Small intestine (tissue), 7 donors: ENCODE data around the gene NEBL. TPM values are rescaled to one million over a fixed set of nuclear protein-coding genes. Genes with fewer than 3 reads are reported as not detected.
A peak's percentile ranks its signal among the peaks of the same experiment; 100 is the strongest.

Experiments
- DNase-seq, 2 donors: peaks; one replicate each; pipeline versions ENCODE4 v3.0.0 to v3.0.0-alpha.2; 2013
- FAIRE-seq: peaks from 2 replicates; lab custom pipeline; 2012; peaks lifted over from hg19 to GRCh38; lab: Jason Lieb, UNC
- H3K27ac ChIP-seq, 3 donors: one replicate each; pipeline ENCODE4 v1.5.1; 2013; ENCODE audit warnings: low read length in 2 of 3, mild to moderate bottlenecking in 2 of 3, control low read depth in 1 of 3, inconsistent platforms in 1 of 3, low read depth in 1 of 3, moderate library complexity in 1 of 3
- H3K27me3 ChIP-seq, 3 donors: one replicate each; pipeline ENCODE4 v1.6.1; 2013; ENCODE audit warnings: low read length in 3 of 3, inconsistent platforms in 1 of 3; ENCODE audit not compliant: control insufficient read depth in 3 of 3, insufficient read depth in 3 of 3
- H3K36me3 ChIP-seq, 3 donors: one replicate each; pipeline ENCODE4 v1.6.1; 2013; ENCODE audit warnings: low read length in 3 of 3, inconsistent platforms in 1 of 3, low read depth in 1 of 3, mild to moderate bottlenecking in 1 of 3, moderate library complexity in 1 of 3; ENCODE audit not compliant: control insufficient read depth in 3 of 3, insufficient read depth in 2 of 3
- H3K4me1 ChIP-seq, 3 donors: one replicate each; pipeline ENCODE4 v1.6.1; 2013; ENCODE audit warnings: low read length in 2 of 3, inconsistent platforms in 1 of 3, low read depth in 1 of 3, mild to moderate bottlenecking in 1 of 3, moderate library complexity in 1 of 3; ENCODE audit not compliant: control insufficient read depth in 3 of 3, insufficient read depth in 2 of 3
- H3K4me3 ChIP-seq, 3 donors: one replicate each; pipeline ENCODE4 v1.5.1; 2013; ENCODE audit warnings: low read length in 3 of 3, control low read depth in 1 of 3, inconsistent platforms in 1 of 3, low read depth in 1 of 3, mild to moderate bottlenecking in 1 of 3, moderate library complexity in 1 of 3
- H3K9me3 ChIP-seq, 2 donors: one replicate each; pipeline ENCODE4 v1.6.1; 2013; ENCODE audit warnings: low read depth in 1 of 2, low read length in 1 of 2; ENCODE audit not compliant: control insufficient read depth in 2 of 2, insufficient read depth in 1 of 2
- WGBS, 3 donors: extraction: QIAGEN DNeasy Blood & Tissue Kit; methylation state at CpG; one replicate each; pipeline ENCODE4 v1.1.7; 2013; 5-methylcytosine and 5-hydroxymethylcytosine counted together
- polyA plus RNA-seq, 4 donors: library from polyadenylated mRNA; stranded (reverse) in 3 of 4; unstranded in 1 of 4; fragments of 200-250 nt in 3 of 4; fragments of 120-200 nt in 1 of 4; gene quantifications; one replicate each; pipeline versions ENCODE4 v1.2.1 to v1.2.3, GENCODE V29; 2013
- donor health status: healthy with polysubstance abuse.
- donor health status: control.
- donor health status: control.
- donor health status: Bipolar disorder and iron deficiency.
- donor health status: healthy.

NEBL gene
- polyA plus RNA-seq, 4 donors, result 1.4 to 1.8 (median 1.6) TPM

DNA sequence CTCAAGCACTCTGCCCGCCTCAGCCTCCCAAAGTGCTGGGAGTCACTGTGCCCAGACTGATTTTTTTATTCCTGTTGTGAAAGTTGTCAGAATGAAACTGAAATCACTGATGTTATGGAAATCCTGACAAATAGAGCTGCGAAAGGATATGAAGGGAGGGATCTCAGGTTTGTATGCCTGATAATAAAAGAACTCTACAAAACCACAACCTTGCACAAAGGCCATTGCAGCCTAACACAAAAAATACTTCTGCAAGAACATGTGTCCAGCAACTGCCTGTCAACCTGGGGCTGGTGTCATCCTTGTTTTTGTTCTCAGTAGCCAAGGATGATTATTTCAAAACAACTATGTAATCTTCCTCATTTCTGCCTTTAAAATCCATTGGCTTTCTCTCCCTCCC, 126.1 kb downstream of the NEBL start:
- Histone ChIP-seq H3K4me3 (no peak overlapping the region), H3K9me3 (no peaks in the 10 kb centered on the region), H3K27me3 (no peaks in the 10 kb centered on the region), H3K4me1 (no peaks in the 10 kb centered on the region), H3K36me3 (no peaks in the 10 kb centered on the region), H3K27ac (no peak overlapping the region)
- 68 to 72% (median 69%) methylated on average over 2 of the region's 2 CpGs for WGBS, 3 donors
- no peak for DNase-seq
- FAIRE-seq, result no peak

GRCh38 chr10:20769481-20769880, 127.6 kb downstream of the NEBL start:
- no peaks in the 10 kb centered on the region for H3K9me3 ChIP-seq
- 7 to 19% (median 14%) methylated on average over 3 of the region's 3 CpGs for WGBS, 3 donors
- H3K27ac ChIP-seq, result no peak overlapping the region
- H3K36me3 ChIP-seq, result no peaks in the 10 kb centered on the region
- no peak for FAIRE-seq
- H3K27me3 ChIP-seq, result no peaks in the 10 kb centered on the region
- no peak for DNase-seq
- H3K4me3 ChIP-seq, result no peak overlapping the region
- H3K4me1 ChIP-seq, result no peaks in the 10 kb centered on the region

- no peaks in the 10 kb centered on the region for H3K36me3 ChIP-seq
- H3K27ac ChIP-seq, result no peak overlapping the region
- H3K9me3 ChIP-seq, result no peaks in the 10 kb centered on the region
- H3K27me3 ChIP-seq, result no peaks in the 10 kb centered on the region
- no peaks in the 10 kb centered on the region for H3K4me1 ChIP-seq
- no peak overlapping the region for H3K4me3 ChIP-seq
- peak; percentile 5 to 17 for DNase-seq
- FAIRE-seq, result no peak
- 8 to 23% (median 14%) methylated on average over 3 of the region's 3 CpGs for WGBS, 3 donors
These were observed 128.3 kb downstream of the NEBL start for GRCh38 chr10:20768843-20769242.

DNA sequence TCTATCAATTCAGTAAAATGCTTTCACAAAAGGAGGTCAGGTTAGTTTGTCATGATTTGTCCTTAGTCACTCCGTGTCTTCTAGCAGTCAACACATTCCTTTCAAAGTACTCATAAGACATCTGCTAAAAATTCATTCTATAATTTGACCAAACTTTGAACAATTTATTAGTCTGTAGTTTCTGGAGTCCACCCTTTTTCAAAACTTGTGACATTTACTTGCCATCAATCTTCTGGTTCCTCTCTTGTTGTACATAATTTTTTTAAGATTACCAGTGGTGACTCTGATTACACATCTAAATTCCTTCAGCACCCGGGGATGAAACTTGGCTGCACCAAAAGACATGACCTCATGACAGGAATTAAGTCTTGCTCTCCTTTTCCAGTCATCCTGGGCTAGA, 130.1 kb downstream of the NEBL start:
- H3K27ac ChIP-seq, result no peak overlapping the region
- DNase-seq (no peak), FAIRE-seq (no peak)
- H3K36me3 ChIP-seq, result no peaks in the 10 kb centered on the region
- 31 to 38% (median 32%) methylated on average over 2 of the region's 2 CpGs for WGBS, 3 donors
- H3K4me1 ChIP-seq, result no peaks in the 10 kb centered on the region
- no peak overlapping the region for H3K4me3 ChIP-seq
- no peaks in the 10 kb centered on the region for H3K9me3 ChIP-seq
- H3K27me3 ChIP-seq, result no peaks in the 10 kb centered on the region

- no peaks in the 10 kb centered on the region for H3K36me3 ChIP-seq
- WGBS, 3 donors, result 57 to 88% (median 81%) methylated on average over 1 of the region's 1 CpG
- no peaks in the 10 kb centered on the region for H3K9me3 ChIP-seq
- H3K27me3 ChIP-seq, result no peaks in the 10 kb centered on the region
- H3K4me3 ChIP-seq, result no peak overlapping the region
- H3K27ac ChIP-seq, result no peak overlapping the region
- H3K4me1 ChIP-seq, result no peaks in the 10 kb centered on the region
- FAIRE-seq (no peak), DNase-seq (no peak)
These were observed 132.0 kb downstream of the NEBL start for GRCh38 chr10:20765066-20765465.

DNA sequence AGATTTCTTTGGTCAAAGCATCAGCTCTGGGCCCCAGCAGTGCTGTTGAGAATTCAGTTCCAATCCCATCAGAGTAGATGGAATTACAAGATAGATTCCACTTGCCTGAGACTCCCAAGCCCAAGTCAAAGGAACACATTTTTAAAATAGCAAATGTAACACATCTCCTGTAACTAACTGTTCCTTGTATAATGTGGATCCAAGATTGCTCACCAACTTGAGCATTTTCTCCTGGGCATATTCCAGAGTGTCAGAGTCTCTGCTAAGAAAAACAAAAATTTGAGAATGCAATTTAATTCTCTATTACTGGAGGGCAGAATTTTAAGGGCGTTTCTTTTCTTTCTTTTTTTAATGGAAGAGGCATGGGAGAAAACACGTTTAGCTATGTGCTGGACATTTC, 136.7 kb downstream of the NEBL start:
- DNase-seq, result no peak
- no peak overlapping the region for H3K27ac ChIP-seq
- WGBS, 3 donors, result 54 to 65% (median 64%) methylated on average over 2 of the region's 2 CpGs
- no peaks in the 10 kb centered on the region for H3K9me3 ChIP-seq
- H3K4me1 ChIP-seq, result no peaks in the 10 kb centered on the region
- no peak for FAIRE-seq
- no peaks in the 10 kb centered on the region for H3K36me3 ChIP-seq
- no peak overlapping the region for H3K4me3 ChIP-seq
- no peaks in the 10 kb centered on the region for H3K27me3 ChIP-seq

DNA sequence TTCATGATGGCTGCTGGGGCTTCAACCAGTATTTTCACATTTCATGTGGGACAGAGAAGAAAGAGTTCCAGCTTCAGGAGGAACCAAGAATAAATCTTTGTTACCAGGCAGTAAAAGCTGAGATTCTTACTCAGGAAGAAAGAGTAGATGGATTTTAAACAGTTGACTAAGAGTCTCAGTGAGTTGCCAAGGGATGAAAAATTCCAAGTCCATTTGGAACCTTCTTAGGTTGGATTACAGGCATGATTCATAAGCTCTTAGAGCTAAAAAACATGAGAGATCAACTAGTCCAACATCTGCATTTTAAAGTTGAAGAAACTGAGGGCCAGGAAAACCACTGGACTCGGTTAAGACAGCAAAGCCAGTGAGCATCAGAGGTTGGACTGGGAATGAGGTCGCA, 148.6 kb downstream of the NEBL start:
- Histone ChIP-seq H3K4me1 (no peaks in the 10 kb centered on the region), H3K4me3 (no peak overlapping the region), H3K36me3 (no peaks in the 10 kb centered on the region), H3K27ac (no peak overlapping the region), H3K9me3 (peaks cover 0 to 3% of the 10 kb centered on the region in 2 donors), H3K27me3 (peaks cover 0 to 6% (median 0%) of the 10 kb centered on the region in 3 donors)
- DNase-seq, result no peak
- FAIRE-seq, result no peak
- 74 to 81% (median 80%) methylated on average over 2 of the region's 2 CpGs for WGBS, 3 donors

GRCh38 chr10:20747782-20748181, 149.3 kb downstream of the NEBL start:
- FAIRE-seq (no peak), DNase-seq (no peak)
- no peak overlapping the region for H3K4me3 ChIP-seq
- peaks cover 0 to 6% (median 0%) of the 10 kb centered on the region in 3 donors for H3K27me3 ChIP-seq
- H3K27ac ChIP-seq, result no peak overlapping the region
- H3K36me3 ChIP-seq, result no peaks in the 10 kb centered on the region
- peaks cover 0 to 3% of the 10 kb centered on the region in 2 donors for H3K9me3 ChIP-seq
- no peaks in the 10 kb centered on the region for H3K4me1 ChIP-seq

- Histone ChIP-seq H3K4me3 (no peak overlapping the region), H3K36me3 (no peaks in the 10 kb centered on the region), H3K9me3 (peaks cover 0 to 3% of the 10 kb centered on the region in 2 donors), H3K4me1 (no peaks in the 10 kb centered on the region), H3K27ac (no peak overlapping the region), H3K27me3 (peaks cover 0 to 6% (median 0%) of the 10 kb centered on the region in 3 donors)
- FAIRE-seq (no peak), DNase-seq (no peak)
- 85 to 90% (median 86%) methylated on average over 7 of the region's 7 CpGs for WGBS, 3 donors
These were observed 150.3 kb downstream of the NEBL start for GRCh38 chr10:20746856-20747255.
